ENCODE results near the gene UBE4A. TPM values are rescaled to one million over a fixed set of nuclear protein-coding genes. Genes with fewer than 3 reads are reported as not detected.

The UBE4A gene
- polyA plus RNA-seq, 1 of the 3 experiments (the other 2 are of a cell fraction): 7.7 TPM

GRCh38 chr11:118374729-118375128 lies 15.3 kb downstream of the UBE4A start:
- CTCF ChIA-PET: no interaction called here
- Histone ChIP-seq H3K79me2 (ENCODE audit: insufficient read depth) (no peaks in the 10 kb centered on the region), H3K27ac (ENCODE audit: low read depth in 2 of 2, low read length in 1 of 2) (no peak overlapping the region), H3K36me3 (replicated peaks in 1 of 2; ENCODE audit: control insufficient read depth in 1 of 2, insufficient read depth in 2 of 2, low read length in 1 of 2) (peaks cover 65 to 70% of the 10 kb centered on the region in 2 experiments), H3K27me3 (ENCODE audit: insufficient read depth) (no peaks in the 10 kb centered on the region), H3K9me3 (no peaks in the 10 kb centered on the region), H3K4me1 (ENCODE audit: control insufficient read depth in 1 of 2, insufficient read depth in 2 of 2, low read depth in 1 of 2, low read length in 1 of 2) (no peaks in the 10 kb centered on the region), H3K4me2 (no peak overlapping the region), H3K9me2 (no peaks in the 10 kb centered on the region), H3F3A (replicated peaks; ENCODE audit: insufficient read depth) (no peaks in the 10 kb centered on the region), H4K20me1 (ENCODE audit: insufficient read depth) (no peaks in the 10 kb centered on the region), H3K9ac (no peak overlapping the region), H2AFZ (ENCODE audit: low read depth) (no peak overlapping the region), H3K4me3 (ENCODE audit: low read depth in 2 of 2, low read length in 1 of 2) (no peak overlapping the region)
- no peak for TF ChIP-seq MEF2A (IDR thresholded peaks at IDR 0.05; ENCODE audit: borderline replicate concordance, low read depth)
- TF ChIP-seq GABPA (IDR thresholded peaks at IDR 0.05; ENCODE audit: low read depth): no peak
- no peak for TF ChIP-seq MXI1 (IDR thresholded peaks at IDR 0.05; ENCODE audit: low read depth, low read length)
- no peak for TF ChIP-seq SIN3A (IDR thresholded peaks at IDR 0.05; ENCODE audit: borderline replicate concordance, low read depth, low read length)
- TF ChIP-seq RAD21 (IDR thresholded peaks at IDR 0.05; ENCODE audit: low read length): no peak
- TF ChIP-seq GATA2 (CRISPR knock-in tag; IDR thresholded peaks at IDR 0.05): no peak
- no peak for TF ChIP-seq CHD2 (IDR thresholded peaks at IDR 0.05; ENCODE audit: low read length, partially characterized antibody)
- no peak for TF ChIP-seq NRF1 (IDR thresholded peaks at IDR 0.05; ENCODE audit: low read depth, low read length)
- no peak for TF ChIP-seq TCF12 (IDR thresholded peaks at IDR 0.05)
- no peak for TF ChIP-seq NFIC (IDR thresholded peaks at IDR 0.05; ENCODE audit: borderline replicate concordance)
- no peak for TF ChIP-seq TAF1 (IDR thresholded peaks at IDR 0.05; ENCODE audit: borderline replicate concordance, low read depth, low read length)
- no peak for TF ChIP-seq IRF3 (IDR thresholded peaks at IDR 0.05; ENCODE audit: low read depth, low read length)
- no peak for TF ChIP-seq YY1 (IDR thresholded peaks at IDR 0.05; ENCODE audit: low read depth)
- 89% methylated on average over 3 of the region's 3 CpGs for WGBS (ENCODE audit: low lambda C conversion rate)
- POLR2A ChIA-PET: no interaction called here
- DNase-seq: no peak

- H3K4me1 ChIP-seq (ENCODE audit: control insufficient read depth in 1 of 2, insufficient read depth in 2 of 2, low read depth in 1 of 2, low read length in 1 of 2): no peaks in the 10 kb centered on the region
- no peaks in the 10 kb centered on the region for H3K27me3 ChIP-seq (ENCODE audit: insufficient read depth)
- no peak overlapping the region for H2AFZ ChIP-seq (ENCODE audit: low read depth)
- no peaks in the 10 kb centered on the region for H3F3A ChIP-seq (replicated peaks; ENCODE audit: insufficient read depth)
- no peak overlapping the region for H3K9ac ChIP-seq
- no peak overlapping the region for H3K27ac ChIP-seq (ENCODE audit: low read depth in 2 of 2, low read length in 1 of 2)
- POLR2A ChIA-PET: no interaction called here
- CTCF ChIA-PET: no interaction called here
- no peaks in the 10 kb centered on the region for H4K20me1 ChIP-seq (ENCODE audit: insufficient read depth)
- no peak for DNase-seq
- no peaks in the 10 kb centered on the region for H3K79me2 ChIP-seq (ENCODE audit: insufficient read depth)
- H3K36me3 ChIP-seq (replicated peaks in 1 of 2; ENCODE audit: control insufficient read depth in 1 of 2, insufficient read depth in 2 of 2, low read length in 1 of 2): peaks cover 59 to 72% of the 10 kb centered on the region in 2 experiments
- no peak overlapping the region for H3K4me2 ChIP-seq
- no peaks in the 10 kb centered on the region for H3K9me2 ChIP-seq
- no peak overlapping the region for H3K4me3 ChIP-seq (ENCODE audit: low read depth in 2 of 2, low read length in 1 of 2)
- no peaks in the 10 kb centered on the region for H3K9me3 ChIP-seq
- TF ChIP-seq MEF2A (IDR thresholded peaks at IDR 0.05; ENCODE audit: borderline replicate concordance, low read depth) (no peak), SMC3 (IDR thresholded peaks at IDR 0.05; ENCODE audit: low read depth, low read length) (no peak), TCF12 (IDR thresholded peaks at IDR 0.05) (no peak), GABPA (IDR thresholded peaks at IDR 0.05; ENCODE audit: low read depth) (no peak), RFX5 (IDR thresholded peaks at IDR 0.05; ENCODE audit: low read length) (no peak), JUND (IDR thresholded peaks at IDR 0.05) (no peak), YY1 (IDR thresholded peaks at IDR 0.05; ENCODE audit: low read depth) (no peak), POLR2AphosphoS5 (IDR thresholded peaks at IDR 0.05; ENCODE audit: low read depth, low read length) (no peak), FOXM1 (IDR thresholded peaks at IDR 0.05; ENCODE audit: low read depth) (no peak), ELF1 (IDR thresholded peaks at IDR 0.05) (no peak), GATA2 (CRISPR knock-in tag; IDR thresholded peaks at IDR 0.05) (no peak), IRF3 (IDR thresholded peaks at IDR 0.05; ENCODE audit: low read depth, low read length) (no peak), MXI1 (IDR thresholded peaks at IDR 0.05; ENCODE audit: low read depth, low read length) (no peak)
- TF ChIP-seq, protein P1, sequence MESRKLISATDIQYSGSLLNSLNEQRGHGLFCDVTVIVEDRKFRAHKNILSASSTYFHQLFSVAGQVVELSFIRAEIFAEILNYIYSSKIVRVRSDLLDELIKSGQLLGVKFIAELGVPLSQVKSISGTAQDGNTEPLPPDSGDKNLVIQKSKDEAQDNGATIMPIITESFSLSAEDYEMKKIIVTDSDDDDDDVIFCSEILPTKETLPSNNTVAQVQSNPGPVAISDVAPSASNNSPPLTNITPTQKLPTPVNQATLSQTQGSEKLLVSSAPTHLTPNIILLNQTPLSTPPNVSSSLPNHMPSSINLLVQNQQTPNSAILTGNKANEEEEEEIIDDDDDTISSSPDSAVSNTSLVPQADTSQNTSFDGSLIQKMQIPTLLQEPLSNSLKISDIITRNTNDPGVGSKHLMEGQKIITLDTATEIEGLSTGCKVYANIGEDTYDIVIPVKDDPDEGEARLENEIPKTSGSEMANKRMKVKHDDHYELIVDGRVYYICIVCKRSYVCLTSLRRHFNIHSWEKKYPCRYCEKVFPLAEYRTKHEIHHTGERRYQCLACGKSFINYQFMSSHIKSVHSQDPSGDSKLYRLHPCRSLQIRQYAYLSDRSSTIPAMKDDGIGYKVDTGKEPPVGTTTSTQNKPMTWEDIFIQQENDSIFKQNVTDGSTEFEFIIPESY (IDR thresholded peaks at IDR 0.05; ENCODE audit: borderline replicate concordance, low read depth): no peak
- TF ChIP-seq, protein P2, sequence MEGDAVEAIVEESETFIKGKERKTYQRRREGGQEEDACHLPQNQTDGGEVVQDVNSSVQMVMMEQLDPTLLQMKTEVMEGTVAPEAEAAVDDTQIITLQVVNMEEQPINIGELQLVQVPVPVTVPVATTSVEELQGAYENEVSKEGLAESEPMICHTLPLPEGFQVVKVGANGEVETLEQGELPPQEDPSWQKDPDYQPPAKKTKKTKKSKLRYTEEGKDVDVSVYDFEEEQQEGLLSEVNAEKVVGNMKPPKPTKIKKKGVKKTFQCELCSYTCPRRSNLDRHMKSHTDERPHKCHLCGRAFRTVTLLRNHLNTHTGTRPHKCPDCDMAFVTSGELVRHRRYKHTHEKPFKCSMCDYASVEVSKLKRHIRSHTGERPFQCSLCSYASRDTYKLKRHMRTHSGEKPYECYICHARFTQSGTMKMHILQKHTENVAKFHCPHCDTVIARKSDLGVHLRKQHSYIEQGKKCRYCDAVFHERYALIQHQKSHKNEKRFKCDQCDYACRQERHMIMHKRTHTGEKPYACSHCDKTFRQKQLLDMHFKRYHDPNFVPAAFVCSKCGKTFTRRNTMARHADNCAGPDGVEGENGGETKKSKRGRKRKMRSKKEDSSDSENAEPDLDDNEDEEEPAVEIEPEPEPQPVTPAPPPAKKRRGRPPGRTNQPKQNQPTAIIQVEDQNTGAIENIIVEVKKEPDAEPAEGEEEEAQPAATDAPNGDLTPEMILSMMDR (IDR thresholded peaks at IDR 0.05): no peak
- TF ChIP-seq, protein P3, sequence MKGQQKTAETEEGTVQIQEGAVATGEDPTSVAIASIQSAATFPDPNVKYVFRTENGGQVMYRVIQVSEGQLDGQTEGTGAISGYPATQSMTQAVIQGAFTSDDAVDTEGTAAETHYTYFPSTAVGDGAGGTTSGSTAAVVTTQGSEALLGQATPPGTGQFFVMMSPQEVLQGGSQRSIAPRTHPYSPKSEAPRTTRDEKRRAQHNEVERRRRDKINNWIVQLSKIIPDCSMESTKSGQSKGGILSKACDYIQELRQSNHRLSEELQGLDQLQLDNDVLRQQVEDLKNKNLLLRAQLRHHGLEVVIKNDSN (IDR thresholded peaks at IDR 0.05; ENCODE audit: borderline replicate concordance, low read depth): no peak
Observed at GRCh38 chr11:118375978-118376377, 16.6 kb downstream of the UBE4A start.

All from SK-N-SH (cell line).